SH-SY5Y (cell line): ENCODE data around the gene PIEZO2.

Source experiments
- GATA2 ChIP-seq: IDR thresholded peaks from 2 replicates; pipeline ENCODE4 v1.6.1; 2011; ENCODE audit warnings: mild to moderate bottlenecking, low read depth, low read length
- GATA3 ChIP-seq: IDR thresholded peaks from 2 replicates; pipeline ENCODE4 v1.6.1; 2011; ENCODE audit warnings: low read depth, mild to moderate bottlenecking, low read length, moderate library complexity

DNA sequence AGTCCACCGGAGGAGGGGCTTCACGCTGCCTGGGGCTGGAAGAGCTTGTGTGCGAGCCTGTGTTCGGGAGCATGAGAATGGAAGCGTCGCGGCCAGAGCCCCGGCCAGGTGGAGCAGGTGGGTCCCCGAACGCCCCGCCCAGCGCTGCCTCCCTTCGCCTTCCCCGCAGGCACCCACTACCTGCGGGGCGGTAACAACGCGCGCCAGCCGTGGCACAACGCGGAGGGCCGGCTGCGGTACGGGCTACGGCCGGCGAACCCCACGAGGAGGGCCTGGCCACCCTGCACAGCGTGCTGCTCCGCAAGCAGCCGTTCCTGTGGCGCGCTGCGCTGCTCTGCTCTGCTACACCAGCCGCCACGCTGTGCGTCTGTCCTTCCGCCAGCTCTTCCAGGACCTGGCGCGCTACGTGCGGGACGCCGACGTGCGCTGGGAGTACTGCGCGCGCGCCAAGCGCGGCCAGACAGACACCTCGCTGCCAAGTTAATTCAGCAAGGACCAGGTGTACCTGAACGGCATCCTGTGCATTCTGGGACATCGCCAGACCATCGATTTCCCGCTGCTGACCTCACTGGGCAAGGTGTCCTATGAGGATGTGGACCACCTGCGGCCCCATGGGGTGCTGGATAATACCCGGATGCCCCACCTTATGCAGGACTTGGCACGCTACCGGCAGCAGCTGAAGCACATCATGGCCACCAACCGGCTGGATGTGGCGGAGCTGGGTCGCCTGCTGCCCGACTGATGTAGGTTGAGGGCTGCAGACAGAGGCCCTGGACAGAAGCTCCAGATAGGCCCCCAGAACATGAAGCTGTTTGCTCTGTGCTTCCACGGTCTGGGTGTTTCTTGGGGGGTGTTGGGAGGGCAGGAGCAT lies 422.9 kb downstream of the PIEZO2 start:
- TF ChIP-seq GATA2 (no peak), GATA3 (no peak)
